A549 (cell line): ENCODE measurements around the gene HOGA1. TPM values are rescaled to one million over a fixed set of nuclear protein-coding genes. Genes with fewer than 3 reads are reported as not detected.

Experiments
- ATAC-seq, 2 experiments: fragments of 200-7000 bp in 1 of 2; fragments of >200 bp in 1 of 2; cut with Nextera tagmentation in 1 of 2; cut with Tn5 transposase in 1 of 2; 3 replicates each; pipeline versions ENCODE4 v1.8.0 to v1.9.1; 2018 to 2020; ENCODE audit warnings: mild to moderate bottlenecking in 1 of 2, moderate library complexity in 1 of 2
- CTCF ChIA-PET: fragments of 300-600 bp; sonication (Branson Sonifier 250); formaldehyde crosslinking; extraction: SDS; loops from one replicate; lab custom pipeline; 2021; ENCODE audit warnings: antibody characterized with exemption, inconsistent platforms; lab: Yijun Ruan, JAX
- POLR2A ChIA-PET: fragments of 350-600 bp; formaldehyde crosslinking; extraction: SDS; loops from one replicate; lab custom pipeline; 2021; ENCODE audit warnings: antibody characterized with exemption, inconsistent platforms; lab: Yijun Ruan, JAX
- DNase-seq, 2 experiments: peaks; one replicate each; pipeline versions ENCODE4 v3.0.0 to v3.0.0-alpha.2; 2011 to 2016; ENCODE audit warnings: low read depth in 1 of 2, low spot score in 1 of 2
- FAIRE-seq: peaks from 2 replicates; lab custom pipeline; 2011; peaks lifted over from hg19 to GRCh38; lab: Jason Lieb, UNC
- H3K27ac ChIP-seq, 2 experiments: fragments of >200 bp; sonication (Bioruptor Twin); formaldehyde crosslinking; 3 replicates each; pipeline ENCODE4 v1.5.1; 2016 to 2017
- H3K4me1 ChIP-seq: fragments of >200 bp; sonication (Bioruptor Twin); formaldehyde crosslinking; 3 replicates; pipeline ENCODE4 v1.6.1; 2016
- H3K4me2 ChIP-seq: fragments of >200 bp; sonication (Bioruptor Twin); formaldehyde crosslinking; 3 replicates; pipeline ENCODE4 v1.6.1; 2016
- H3K4me3 ChIP-seq: fragments of >200 bp; sonication (Bioruptor Twin); formaldehyde crosslinking; 3 replicates; pipeline ENCODE4 v1.5.1; 2016
- H3K9me3 ChIP-seq: fragments of >200 bp; sonication (Bioruptor Twin); formaldehyde crosslinking; 3 replicates; pipeline ENCODE4 v1.6.1; 2016
- ESRRA ChIP-seq: fragments of 150-350 bp; IDR thresholded peaks from 2 replicates; pipeline ENCODE4 v1.6.1; 2014; ENCODE audit warnings: mild to moderate bottlenecking, low read length, borderline replicate concordance
- FOSL2 ChIP-seq, 2 experiments: fragments of 450-650 bp in 1 of 2; fragments of >200 bp in 1 of 2; sonication (Bioruptor Twin) in 1 of 2; formaldehyde crosslinking; IDR thresholded peaks; 2 replicates each; pipeline versions ENCODE4 v1.5.0 to v1.6.1; 2016 to 2020; ENCODE audit warnings: mild to moderate bottlenecking in 1 of 2, moderate library complexity in 1 of 2
- GATA3 ChIP-seq: IDR thresholded peaks from 2 replicates; pipeline ENCODE4 v1.6.1; 2012; ENCODE audit warnings: borderline replicate concordance
- HDAC2 ChIP-seq: fragments of 200-600 bp; sonication (generic); IDR thresholded peaks from 2 replicates; pipeline ENCODE4 v1.6.1; 2016
- HEYL ChIP-seq: fragments of 250-450 bp; sonication (Bioruptor Pico); IDR thresholded peaks from 2 replicates; pipeline ENCODE4 v1.8.0; 2021; ENCODE audit warnings: mild to moderate bottlenecking, moderate library complexity
- HOXB13 ChIP-seq: fragments of 250-450 bp; sonication (Bioruptor Pico); IDR thresholded peaks from 2 replicates; pipeline ENCODE4 v1.5.0; 2020; ENCODE audit warnings: low read depth, mild to moderate bottlenecking, moderate library complexity
- HOXB5 ChIP-seq: fragments of 250-450 bp; sonication (Bioruptor Pico); IDR thresholded peaks from 2 replicates; pipeline ENCODE4 v1.5.0; 2020; ENCODE audit warnings: mild to moderate bottlenecking, moderate library complexity
- JUN ChIP-seq, 2 experiments: fragments of >200 bp; sonication (Bioruptor Twin); formaldehyde crosslinking; IDR thresholded peaks; 2 replicates in 1 of 2; 3 replicates in 1 of 2; pipeline ENCODE4 v1.6.1; 2016 to 2017
- MAZ ChIP-seq: fragments of 150-350 bp; IDR thresholded peaks from 2 replicates; pipeline ENCODE4 v1.6.1; 2014; ENCODE audit warnings: antibody characterized with exemption, low read depth, low read length, borderline replicate concordance
- PHF8 ChIP-seq: fragments of 200-600 bp; sonication (generic); IDR thresholded peaks from 2 replicates; pipeline ENCODE4 v1.6.1; 2016; ENCODE audit warnings: low read depth, mild to moderate bottlenecking, antibody characterized with exemption, moderate library complexity, borderline replicate concordance
- RARB ChIP-seq: fragments of 250-450 bp; sonication (Bioruptor Pico); IDR thresholded peaks from 2 replicates; pipeline ENCODE4 v1.8.0; 2021; ENCODE audit warnings: mild to moderate bottlenecking, moderate library complexity
- RNF2 ChIP-seq: fragments of 200-600 bp; sonication (generic); IDR thresholded peaks from 2 replicates; pipeline ENCODE4 v1.6.1; 2016; ENCODE audit warnings: low read depth, mild to moderate bottlenecking, antibody characterized with exemption, moderate library complexity, borderline replicate concordance
- SREBF2 ChIP-seq: fragments of 450-650 bp; IDR thresholded peaks from 2 replicates; pipeline ENCODE4 v1.6.1; 2014; ENCODE audit warnings: mild to moderate bottlenecking, moderate library complexity
- TFCP2L1 ChIP-seq: fragments of 250-450 bp; sonication (Bioruptor Pico); IDR thresholded peaks from 2 replicates; pipeline ENCODE4 v1.5.0; 2021; ENCODE audit warnings: mild to moderate bottlenecking
- WGBS: methylation state at CpG from one replicate; pipeline ENCODE4 v1.1.6; 2017; ENCODE audit errors: missing lambda C conversion rate; 5-methylcytosine and 5-hydroxymethylcytosine counted together
- polyA plus RNA-seq, 4 experiments: library from polyadenylated mRNA; depleted of rRNA in 3 of 4; stranded (reverse); fragments of >200 nt; fragmentation: RNase III in 1 of 4; extraction: RNeasy Plus Mini Kit Qiagen cat#74134 plus additional on column Dnase treatment in 1 of 4; gene quantifications; 2 replicates in 3 of 4; 3 replicates in 1 of 4; pipeline ENCODE4 v1.2.3, GENCODE V29; 2011 to 2017
- TF ChIP-seq, protein P1 (sequence below): fragments of >200 bp; sonication (Bioruptor Twin); formaldehyde crosslinking; IDR thresholded peaks from 3 replicates; pipeline ENCODE4 v1.5.1; 2016
- TF ChIP-seq, protein P2 (sequence below): IDR thresholded peaks from 2 replicates; pipeline ENCODE4 v1.6.1; 2012; ENCODE audit warnings: low read depth, borderline replicate concordance
- TF ChIP-seq, protein P3 (sequence below): fragments of 450-650 bp; IDR thresholded peaks from 2 replicates; pipeline ENCODE4 v1.6.1; 2014; ENCODE audit warnings: antibody characterized with exemption
- TF ChIP-seq, protein P4 (sequence below): fragments of 200-600 bp; sonication (generic); IDR thresholded peaks from 2 replicates; pipeline ENCODE4 v1.6.1; 2016; ENCODE audit warnings: antibody characterized with exemption, mild to moderate bottlenecking, moderate library complexity

Gene HOGA1
- polyA plus RNA-seq, 2 of the 4 experiments (the other 2 are of a cell fraction): 2.0 to 3.1 TPM

DNA sequence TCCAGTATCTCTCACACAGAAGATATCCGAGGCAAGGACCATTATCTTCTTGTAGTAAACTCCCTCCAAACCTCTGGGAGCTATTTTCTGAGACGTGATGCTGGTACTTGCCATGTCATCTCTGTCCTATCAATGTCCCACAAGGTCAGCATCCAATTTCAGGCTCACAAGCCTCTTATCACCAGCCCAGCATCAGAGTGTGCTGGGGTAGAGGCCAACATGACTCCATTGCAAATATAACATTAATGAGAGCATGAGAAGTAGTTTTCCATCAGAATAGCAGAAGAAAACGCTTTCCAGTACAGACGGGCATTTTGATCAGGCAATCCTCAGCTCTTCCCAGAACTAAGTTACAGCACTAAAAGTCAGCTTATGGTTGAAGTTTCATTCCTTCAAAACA lies 43.5 kb downstream of the HOGA1 start:
- no peak for DNase-seq
- Histone ChIP-seq H3K4me3 (no peak overlapping the region), H3K4me2 (no peak overlapping the region), H3K4me1 (peaks cover 7% of the 10 kb centered on the region; the same call in 2 of the 3 replicates), H3K27ac (no peak overlapping the region), H3K9me3 (no peaks in the 10 kb centered on the region)
- 82% methylated on average over 4 of the region's 4 CpGs for WGBS
- FAIRE-seq: no peak
- ChIA-PET CTCF (interaction anchor here (0.7 to 10.7 kb wide), 8 partner anchors 10 to 86 kb away, joined by 3 to 97 read pairs (median 4); partner anchors contain the start of gene ANKRD2), POLR2A (no interaction called here)
- no peak for ATAC-seq
- no peak for TF ChIP-seq TFCP2L1
- TF ChIP-seq ESRRA: no peak
- TF ChIP-seq, protein P1, sequence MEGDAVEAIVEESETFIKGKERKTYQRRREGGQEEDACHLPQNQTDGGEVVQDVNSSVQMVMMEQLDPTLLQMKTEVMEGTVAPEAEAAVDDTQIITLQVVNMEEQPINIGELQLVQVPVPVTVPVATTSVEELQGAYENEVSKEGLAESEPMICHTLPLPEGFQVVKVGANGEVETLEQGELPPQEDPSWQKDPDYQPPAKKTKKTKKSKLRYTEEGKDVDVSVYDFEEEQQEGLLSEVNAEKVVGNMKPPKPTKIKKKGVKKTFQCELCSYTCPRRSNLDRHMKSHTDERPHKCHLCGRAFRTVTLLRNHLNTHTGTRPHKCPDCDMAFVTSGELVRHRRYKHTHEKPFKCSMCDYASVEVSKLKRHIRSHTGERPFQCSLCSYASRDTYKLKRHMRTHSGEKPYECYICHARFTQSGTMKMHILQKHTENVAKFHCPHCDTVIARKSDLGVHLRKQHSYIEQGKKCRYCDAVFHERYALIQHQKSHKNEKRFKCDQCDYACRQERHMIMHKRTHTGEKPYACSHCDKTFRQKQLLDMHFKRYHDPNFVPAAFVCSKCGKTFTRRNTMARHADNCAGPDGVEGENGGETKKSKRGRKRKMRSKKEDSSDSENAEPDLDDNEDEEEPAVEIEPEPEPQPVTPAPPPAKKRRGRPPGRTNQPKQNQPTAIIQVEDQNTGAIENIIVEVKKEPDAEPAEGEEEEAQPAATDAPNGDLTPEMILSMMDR: no peak
- no peak for TF ChIP-seq FOSL2 (IDR thresholded peaks at IDR 0.05)
- TF ChIP-seq FOSL2 (CRISPR knock-in tag; IDR thresholded peaks at IDR 0.05): no peak
- TF ChIP-seq, protein P2, sequence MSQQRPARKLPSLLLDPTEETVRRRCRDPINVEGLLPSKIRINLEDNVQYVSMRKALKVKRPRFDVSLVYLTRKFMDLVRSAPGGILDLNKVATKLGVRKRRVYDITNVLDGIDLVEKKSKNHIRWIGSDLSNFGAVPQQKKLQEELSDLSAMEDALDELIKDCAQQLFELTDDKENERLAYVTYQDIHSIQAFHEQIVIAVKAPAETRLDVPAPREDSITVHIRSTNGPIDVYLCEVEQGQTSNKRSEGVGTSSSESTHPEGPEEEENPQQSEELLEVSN: no peak
- no peak for TF ChIP-seq HOXB5 (CRISPR knock-in tag)
- no peak for TF ChIP-seq JUN (IDR thresholded peaks at IDR 0.05)
- TF ChIP-seq RARB (CRISPR knock-in tag): no peak
- no peak for TF ChIP-seq MAZ
- TF ChIP-seq RNF2: no peak
- TF ChIP-seq HEYL (CRISPR knock-in tag): no peak

DNA sequence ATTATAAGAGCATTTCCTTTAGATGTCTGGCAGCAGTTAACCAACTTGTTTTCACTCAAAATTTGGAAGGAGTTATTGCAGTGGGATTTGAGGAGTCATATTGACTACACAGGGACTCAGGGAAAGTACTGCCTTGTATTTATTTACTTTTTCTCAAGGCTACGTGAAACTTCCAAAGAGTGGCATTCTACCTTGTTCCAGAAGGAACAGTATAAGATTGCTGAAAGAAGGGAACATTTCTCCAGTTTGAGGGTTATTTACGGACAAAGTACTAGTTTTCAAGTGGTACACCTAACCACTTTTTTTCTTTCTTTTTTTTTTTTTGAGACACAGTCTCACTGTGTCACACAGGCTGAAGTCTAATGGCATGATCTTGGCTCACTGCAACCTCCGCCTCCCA lies 44.0 kb downstream of the HOGA1 start:
- Histone ChIP-seq H3K27ac (no peak overlapping the region), H3K4me3 (no peak overlapping the region), H3K4me1 (peaks cover 7% of the 10 kb centered on the region; the same call in 2 of the 3 replicates), H3K4me2 (no peak overlapping the region), H3K9me3 (no peaks in the 10 kb centered on the region)
- FAIRE-seq (no peak), ATAC-seq (no peak), DNase-seq (no peak)
- ChIA-PET POLR2A (no interaction called here), CTCF (interaction anchor here (0.8 to 10.7 kb wide), 7 partner anchors 10 to 164 kb away, joined by 3 to 97 read pairs (median 4); partner anchors contain the start of gene ANKRD2)
- TF ChIP-seq HDAC2 (no peak), SREBF2 (no peak), PHF8 (no peak), HOXB13 (no peak), GATA3 (no peak)
- TF ChIP-seq, protein P3, sequence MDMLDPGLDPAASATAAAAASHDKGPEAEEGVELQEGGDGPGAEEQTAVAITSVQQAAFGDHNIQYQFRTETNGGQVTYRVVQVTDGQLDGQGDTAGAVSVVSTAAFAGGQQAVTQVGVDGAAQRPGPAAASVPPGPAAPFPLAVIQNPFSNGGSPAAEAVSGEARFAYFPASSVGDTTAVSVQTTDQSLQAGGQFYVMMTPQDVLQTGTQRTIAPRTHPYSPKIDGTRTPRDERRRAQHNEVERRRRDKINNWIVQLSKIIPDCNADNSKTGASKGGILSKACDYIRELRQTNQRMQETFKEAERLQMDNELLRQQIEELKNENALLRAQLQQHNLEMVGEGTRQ: no peak
- TF ChIP-seq, protein P4, sequence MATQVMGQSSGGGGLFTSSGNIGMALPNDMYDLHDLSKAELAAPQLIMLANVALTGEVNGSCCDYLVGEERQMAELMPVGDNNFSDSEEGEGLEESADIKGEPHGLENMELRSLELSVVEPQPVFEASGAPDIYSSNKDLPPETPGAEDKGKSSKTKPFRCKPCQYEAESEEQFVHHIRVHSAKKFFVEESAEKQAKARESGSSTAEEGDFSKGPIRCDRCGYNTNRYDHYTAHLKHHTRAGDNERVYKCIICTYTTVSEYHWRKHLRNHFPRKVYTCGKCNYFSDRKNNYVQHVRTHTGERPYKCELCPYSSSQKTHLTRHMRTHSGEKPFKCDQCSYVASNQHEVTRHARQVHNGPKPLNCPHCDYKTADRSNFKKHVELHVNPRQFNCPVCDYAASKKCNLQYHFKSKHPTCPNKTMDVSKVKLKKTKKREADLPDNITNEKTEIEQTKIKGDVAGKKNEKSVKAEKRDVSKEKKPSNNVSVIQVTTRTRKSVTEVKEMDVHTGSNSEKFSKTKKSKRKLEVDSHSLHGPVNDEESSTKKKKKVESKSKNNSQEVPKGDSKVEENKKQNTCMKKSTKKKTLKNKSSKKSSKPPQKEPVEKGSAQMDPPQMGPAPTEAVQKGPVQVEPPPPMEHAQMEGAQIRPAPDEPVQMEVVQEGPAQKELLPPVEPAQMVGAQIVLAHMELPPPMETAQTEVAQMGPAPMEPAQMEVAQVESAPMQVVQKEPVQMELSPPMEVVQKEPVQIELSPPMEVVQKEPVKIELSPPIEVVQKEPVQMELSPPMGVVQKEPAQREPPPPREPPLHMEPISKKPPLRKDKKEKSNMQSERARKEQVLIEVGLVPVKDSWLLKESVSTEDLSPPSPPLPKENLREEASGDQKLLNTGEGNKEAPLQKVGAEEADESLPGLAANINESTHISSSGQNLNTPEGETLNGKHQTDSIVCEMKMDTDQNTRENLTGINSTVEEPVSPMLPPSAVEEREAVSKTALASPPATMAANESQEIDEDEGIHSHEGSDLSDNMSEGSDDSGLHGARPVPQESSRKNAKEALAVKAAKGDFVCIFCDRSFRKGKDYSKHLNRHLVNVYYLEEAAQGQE: no peak
- WGBS: 81% methylated on average over 3 of the region's 3 CpGs
